Measurements from ENCODE around the gene TRAK1. TPM values are rescaled to one million over a fixed set of nuclear protein-coding genes. Genes with fewer than 3 reads are reported as not detected.

The TRAK1 gene
- total RNA-seq, 1 donor from 2014 or later: 50.7 TPM

GRCh38 chr3:42063888-42064287, 27.3 kb upstream of the TRAK1 start:
- H3K4me1 Mint-ChIP-seq: peaks cover 51% of the 10 kb centered on the region
- TF ChIP-seq, protein P1, sequence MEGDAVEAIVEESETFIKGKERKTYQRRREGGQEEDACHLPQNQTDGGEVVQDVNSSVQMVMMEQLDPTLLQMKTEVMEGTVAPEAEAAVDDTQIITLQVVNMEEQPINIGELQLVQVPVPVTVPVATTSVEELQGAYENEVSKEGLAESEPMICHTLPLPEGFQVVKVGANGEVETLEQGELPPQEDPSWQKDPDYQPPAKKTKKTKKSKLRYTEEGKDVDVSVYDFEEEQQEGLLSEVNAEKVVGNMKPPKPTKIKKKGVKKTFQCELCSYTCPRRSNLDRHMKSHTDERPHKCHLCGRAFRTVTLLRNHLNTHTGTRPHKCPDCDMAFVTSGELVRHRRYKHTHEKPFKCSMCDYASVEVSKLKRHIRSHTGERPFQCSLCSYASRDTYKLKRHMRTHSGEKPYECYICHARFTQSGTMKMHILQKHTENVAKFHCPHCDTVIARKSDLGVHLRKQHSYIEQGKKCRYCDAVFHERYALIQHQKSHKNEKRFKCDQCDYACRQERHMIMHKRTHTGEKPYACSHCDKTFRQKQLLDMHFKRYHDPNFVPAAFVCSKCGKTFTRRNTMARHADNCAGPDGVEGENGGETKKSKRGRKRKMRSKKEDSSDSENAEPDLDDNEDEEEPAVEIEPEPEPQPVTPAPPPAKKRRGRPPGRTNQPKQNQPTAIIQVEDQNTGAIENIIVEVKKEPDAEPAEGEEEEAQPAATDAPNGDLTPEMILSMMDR (IDR thresholded peaks at IDR 0.05; ENCODE audit: unreplicated experiment): no peak

GRCh38 chr3:42066516-42067181, 24.5 kb upstream of the TRAK1 start:
- Mint-ChIP-seq H3K4me3 (no peak overlapping the region), H3K27me3 (ENCODE audit: low read depth) (no peaks in the 10 kb centered on the region), H3K9me3 (no peaks in the 10 kb centered on the region), H3K36me3 (no peaks in the 10 kb centered on the region), H3K4me1 (peaks cover 43% of the 10 kb centered on the region), H3K27ac (peak overlapping the region; percentile 98)
- TF ChIP-seq, protein P1 (IDR thresholded peaks at IDR 0.05; ENCODE audit: unreplicated experiment): no peak
- DNase-seq (ENCODE audit: low spot score in 2 of 2, unreplicated experiment in 2 of 2): no peak

More at GRCh38 chr3:42063888-42064287, 27.3 kb upstream of the TRAK1 start:
- Mint-ChIP-seq H3K27me3 (ENCODE audit: low read depth) (no peaks in the 10 kb centered on the region), H3K9me3 (no peaks in the 10 kb centered on the region), H3K36me3 (no peaks in the 10 kb centered on the region), H3K27ac (peak overlapping the region; percentile 84), H3K4me3 (no peak overlapping the region)
- no peak for DNase-seq (ENCODE audit: low spot score in 2 of 2, unreplicated experiment in 2 of 2)

- Mint-ChIP-seq H3K36me3 (no peaks in the 10 kb centered on the region), H3K4me1 (peaks cover 43% of the 10 kb centered on the region), H3K4me3 (peak overlapping the region; percentile 47), H3K27me3 (ENCODE audit: low read depth) (no peaks in the 10 kb centered on the region), H3K27ac (peak overlapping the region; percentile 98), H3K9me3 (no peaks in the 10 kb centered on the region)
- TF ChIP-seq, protein P1 (IDR thresholded peaks at IDR 0.05; ENCODE audit: unreplicated experiment): no peak
- no peak for DNase-seq (ENCODE audit: low spot score in 2 of 2, unreplicated experiment in 2 of 2)
Measured at GRCh38 chr3:42067326-42067725, 23.8 kb upstream of the TRAK1 start.

DNA sequence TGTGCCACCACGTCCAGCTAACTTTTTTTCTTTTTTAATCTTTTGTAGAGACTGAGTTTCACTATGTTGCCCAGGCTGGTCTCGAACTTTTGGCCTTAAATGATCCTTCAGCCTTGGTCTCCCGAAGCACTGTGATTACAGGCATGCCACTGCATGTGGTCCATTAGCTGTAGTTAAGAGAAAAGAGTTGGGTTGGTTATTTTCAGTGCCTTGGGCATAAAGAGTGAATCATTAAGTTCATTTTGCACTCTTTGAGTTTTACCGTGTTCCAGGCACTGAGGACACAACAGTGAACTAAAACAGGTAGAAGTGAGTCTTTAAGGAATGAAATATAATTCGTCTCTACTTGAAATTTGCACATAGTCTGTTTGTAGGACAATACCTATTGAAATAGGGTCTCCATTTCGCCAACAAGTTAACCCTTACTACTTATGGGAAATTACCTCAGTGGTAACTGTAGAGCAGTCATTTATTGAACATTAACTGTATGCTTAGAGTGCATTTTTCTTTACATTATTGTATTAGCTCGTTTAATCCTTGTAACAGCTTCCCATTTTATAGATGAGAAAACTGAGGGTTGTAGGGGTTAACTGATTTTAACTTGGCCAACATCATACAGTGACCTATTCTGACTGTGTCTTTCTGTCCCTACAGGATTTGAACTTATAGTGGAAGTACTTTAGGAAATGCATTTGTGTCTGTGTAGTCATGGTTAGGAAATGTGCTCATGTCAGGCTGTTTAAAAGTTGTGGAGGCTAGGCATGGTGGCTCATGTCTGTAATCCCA, 22.7 kb upstream of the TRAK1 start:
- TF ChIP-seq, protein P1 (IDR thresholded peaks at IDR 0.05; ENCODE audit: unreplicated experiment): no peak
- no peak overlapping the region for H3K4me3 Mint-ChIP-seq
- peak overlapping the region; percentile 98 for H3K27ac Mint-ChIP-seq
- peaks cover 53% of the 10 kb centered on the region for H3K4me1 Mint-ChIP-seq
- H3K27me3 Mint-ChIP-seq (ENCODE audit: low read depth): no peaks in the 10 kb centered on the region
- no peaks in the 10 kb centered on the region for H3K9me3 Mint-ChIP-seq
- H3K36me3 Mint-ChIP-seq: no peaks in the 10 kb centered on the region
- DNase-seq (ENCODE audit: low spot score in 2 of 2, unreplicated experiment in 2 of 2): no peak

GRCh38 chr3:42070089-42070488, 21.1 kb upstream of the TRAK1 start:
- Mint-ChIP-seq H3K27me3 (ENCODE audit: low read depth) (no peaks in the 10 kb centered on the region), H3K36me3 (no peaks in the 10 kb centered on the region), H3K4me1 (peaks cover 54% of the 10 kb centered on the region), H3K9me3 (no peaks in the 10 kb centered on the region), H3K4me3 (no peak overlapping the region), H3K27ac (no peak overlapping the region)
- TF ChIP-seq, protein P1 (IDR thresholded peaks at IDR 0.05; ENCODE audit: unreplicated experiment): no peak
- no peak for DNase-seq (ENCODE audit: low spot score in 2 of 2, unreplicated experiment in 2 of 2)

Data from mesothelial cell of epicardium (in vitro differentiated cells).